HCT116 (cell line): Measurements from ENCODE around the gene CAPRIN2. TPM values are rescaled to one million over a fixed set of nuclear protein-coding genes. Genes with fewer than 3 reads are reported as not detected.

Experiments used
- ATAC-seq: fragments of 200-7000 bp; cut with Tn5 transposase; 2 replicates; pipeline ENCODE4 v1.9.1; 2020; ENCODE audit warnings: mild to moderate bottlenecking, moderate library complexity
- BruUV-seq: library from RNA; stranded (reverse); fragments of 400-500 nt; replicated peaks from 2 replicates; lab custom pipeline; 2021; lab: Mats Ljungman, UMichigan
- CTCF ChIA-PET: fragments of 300-600 bp; sonication (Branson Sonifier 250); formaldehyde crosslinking; loops from one replicate; lab custom pipeline; 2021; ENCODE audit warnings: antibody characterized with exemption; lab: Charles Lee
- POLR2A ChIA-PET: fragments of 300-600, 350-600 bp; sonication (Branson Sonifier 250); formaldehyde crosslinking; loops from one replicate; lab custom pipeline; 2021; ENCODE audit warnings: antibody characterized with exemption; lab: Charles Lee
- RAD21 ChIA-PET, 2 experiments: fragments of 300-600 bp; sonication (Branson Sonifier 250); formaldehyde crosslinking; loops; one replicate each; lab custom pipeline; 2023; ENCODE audit warnings: low total read pairs in 2 of 2; ENCODE audit not compliant: uncharacterized antibody in 2 of 2, unreplicated experiment in 2 of 2, low non-redundant PET in 1 of 2; lab: Charles Lee
- DNase-seq: peaks from one replicate; pipeline ENCODE4 v3.0.0-alpha.2; 2010; ENCODE audit warnings: low read depth, low spot score
- H2AFZ ChIP-seq: fragments of 200-600 bp; shearing (Covaris generic), sonication (generic); 2 replicates; pipeline ENCODE4 v1.6.1; 2017; ENCODE audit warnings: low read depth, mixed run types, mixed read lengths, antibody characterized with exemption, low read length; ENCODE audit not compliant: poor library complexity, severe bottlenecking
- H3K27ac ChIP-seq: 2 replicates; pipeline ENCODE4 v1.5.1; 2012; ENCODE audit warnings: low read depth, low read length
- H3K27me3 ChIP-seq: fragments of 200-600 bp; sonication (generic); 2 replicates; pipeline ENCODE4 v1.6.1; 2016; ENCODE audit warnings: mixed run types, low read length, mixed read lengths; ENCODE audit not compliant: insufficient read depth
- H3K36me3 ChIP-seq, 2 experiments: fragments of 200-500 bp in 1 of 2; fragments of 200-600 bp in 1 of 2; sonication (Bioruptor generic) in 1 of 2; sonication (generic) in 1 of 2; 2 replicates each; pipeline versions ENCODE4 v1.5.1 to v1.6.1; 2014 to 2016; ENCODE audit warnings: low read length in 2 of 2, inconsistent platforms in 1 of 2, mixed read lengths in 1 of 2, mixed run types in 1 of 2; ENCODE audit not compliant: insufficient read depth in 2 of 2, control insufficient read depth in 1 of 2
- H3K4me1 ChIP-seq, 2 experiments: fragments of 200-600 bp in 1 of 2; sonication (generic) in 1 of 2; 2 replicates each; pipeline versions ENCODE4 v1.5.1 to v1.6.1; 2012 to 2017; ENCODE audit warnings: low read length in 2 of 2, inconsistent platforms in 1 of 2, mild to moderate bottlenecking in 1 of 2, mixed read lengths in 1 of 2, mixed run types in 1 of 2, moderate library complexity in 1 of 2; ENCODE audit not compliant: insufficient read depth in 2 of 2, control insufficient read depth in 1 of 2
- H3K4me2 ChIP-seq: fragments of 200-600 bp; sonication (generic); 2 replicates; pipeline ENCODE4 v1.6.1; 2017; ENCODE audit warnings: mixed run types, low read length, mixed read lengths
- H3K4me3 ChIP-seq, 2 experiments: fragments of 200-600 bp in 1 of 2; sonication (generic) in 1 of 2; replicated peaks in 1 of 2; 2 replicates each; pipeline ENCODE4 v1.5.1; 2011 to 2016; ENCODE audit warnings: low read length in 2 of 2, control low read depth in 1 of 2, low read depth in 1 of 2, mild to moderate bottlenecking in 1 of 2, mixed read lengths in 1 of 2, mixed run types in 1 of 2
- H3K79me2 ChIP-seq: fragments of 200-600 bp; sonication (generic); 2 replicates; pipeline ENCODE4 v1.6.1; 2017; ENCODE audit warnings: mild to moderate bottlenecking, mixed run types, low read length, moderate library complexity, mixed read lengths; ENCODE audit not compliant: insufficient read depth
- H3K9ac ChIP-seq: fragments of 200-600 bp; sonication (generic); 2 replicates; pipeline ENCODE4 v1.6.1; 2016; ENCODE audit warnings: low read length, mixed read lengths
- H3K9me2 ChIP-seq: fragments of 200-600 bp; sonication (generic), shearing (Covaris generic); 2 replicates; pipeline ENCODE4 v1.6.1; 2017; ENCODE audit warnings: mixed run types, mild to moderate bottlenecking, moderate library complexity; ENCODE audit not compliant: insufficient read depth
- H3K9me3 ChIP-seq, 2 experiments: fragments of 200-500 bp in 1 of 2; fragments of 200-600 bp in 1 of 2; sonication (Bioruptor generic) in 1 of 2; sonication (generic) in 1 of 2; 2 replicates each; pipeline ENCODE4 v1.6.1; 2014 to 2017; ENCODE audit warnings: low read length in 2 of 2, mixed read lengths in 2 of 2, inconsistent platforms in 1 of 2, low read depth in 1 of 2, mild to moderate bottlenecking in 1 of 2, mixed run types in 1 of 2, moderate library complexity in 1 of 2; ENCODE audit not compliant: control insufficient read depth in 1 of 2, insufficient read depth in 1 of 2
- H4K20me1 ChIP-seq: fragments of 200-600 bp; sonication (generic), shearing (Covaris generic); 2 replicates; pipeline ENCODE4 v1.6.1; 2017; ENCODE audit warnings: mixed run types, mild to moderate bottlenecking, moderate library complexity; ENCODE audit not compliant: insufficient read depth
- ELF1 ChIP-seq: IDR thresholded peaks from 2 replicates; pipeline ENCODE4 v1.6.1; 2012; ENCODE audit warnings: low read depth, borderline replicate concordance
- EZH2 ChIP-seq: fragments of 200-600 bp; sonication (generic); IDR thresholded peaks from 2 replicates; pipeline ENCODE4 v1.6.1; 2017; ENCODE audit warnings: antibody characterized with exemption, mixed run types
- JUND ChIP-seq: IDR thresholded peaks from 2 replicates; pipeline ENCODE4 v1.6.1; 2012
- POLR2A ChIP-seq: IDR thresholded peaks from 2 replicates; pipeline ENCODE4 v1.7.0; 2011; ENCODE audit warnings: borderline replicate concordance; ENCODE audit not compliant: insufficient read depth, insufficient read length; ENCODE audit errors: extremely low read depth
- YY1 ChIP-seq: IDR thresholded peaks from 2 replicates; pipeline ENCODE4 v1.6.1; 2011; ENCODE audit warnings: low read length, low read depth, moderate library complexity, mild to moderate bottlenecking; ENCODE audit not compliant: insufficient replicate concordance; ENCODE audit errors: extremely low read depth
- ZNF274 ChIP-seq: fragments of 200-500 bp; sonication (Bioruptor generic); IDR thresholded peaks from 2 replicates; pipeline ENCODE4 v1.6.1; 2014; ENCODE audit warnings: mild to moderate bottlenecking, low read depth, low read length, inconsistent platforms
- intact Hi-C: fragments of 100-400 bp; cut with micrococcal nuclease; formaldehyde crosslinking; loops from 2 replicates; pipeline ENCODE4 v1.10.0; 2022
- total RNA-seq: library from RNA; stranded (reverse); gene quantifications from one replicate; pipeline ENCODE4 v1.2.1, GENCODE V29; 2021; ENCODE audit not compliant: unreplicated experiment
- TF ChIP-seq, protein P1 (sequence below): IDR thresholded peaks from 2 replicates; pipeline ENCODE4 v1.6.1; 2012
- TF ChIP-seq, protein P2 (sequence below), 3 experiments: fragments of 200-600 bp in 1 of 3; sonication (generic) in 1 of 3; IDR thresholded peaks in 2 of 3; conservative IDR thresholded peaks in 1 of 3; 2 replicates each; pipeline ENCODE4 v1.5.1; 2012 to 2017; ENCODE audit warnings: low read depth in 2 of 3, low read length in 2 of 3, antibody characterized with exemption in 1 of 3, borderline replicate concordance in 1 of 3, control low read depth in 1 of 3, mild to moderate bottlenecking in 1 of 3, mixed read lengths in 1 of 3, mixed run types in 1 of 3, moderate library complexity in 1 of 3; ENCODE audit not compliant: insufficient read depth in 1 of 3
- TF ChIP-seq, protein P3 (sequence below): IDR thresholded peaks from 2 replicates; pipeline ENCODE4 v1.6.1; 2012; ENCODE audit warnings: low read depth

CAPRIN2 gene
- total RNA-seq, 1 experiment from 2014 or later = 30.8 TPM

DNA sequence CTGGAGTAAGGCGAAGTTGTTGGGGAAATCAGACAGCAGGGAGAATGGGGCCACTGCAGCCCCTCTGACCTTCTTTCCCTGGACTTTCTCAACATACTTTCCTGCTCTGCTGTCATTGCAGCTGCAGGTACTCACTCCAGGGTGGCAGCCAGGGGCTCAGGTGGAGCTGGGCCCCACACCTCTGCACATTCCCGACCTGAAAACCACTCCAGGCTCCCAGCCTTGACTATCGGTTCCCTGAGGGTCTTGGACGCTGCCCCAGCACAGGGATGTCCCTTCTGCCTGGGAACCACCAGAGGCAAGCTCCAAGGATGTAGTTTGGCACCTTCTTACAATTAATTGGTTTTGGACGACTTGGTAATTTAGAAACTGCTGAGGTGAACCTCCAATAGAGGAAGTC is 24.8 kb upstream of the CAPRIN2 start:
- Histone ChIP-seq H3K9me3 (peaks cover 0 to 8% of the 10 kb centered on the region in 2 experiments; a peak in 1 of 4 replicates), H2AFZ (no peak overlapping the region), H3K4me3 (no peak overlapping the region), H3K4me2 (no peak overlapping the region), H3K27ac (no peak overlapping the region), H3K9ac (no peak overlapping the region)
- ChIA-PET POLR2A (no interaction called here), RAD21 (no interaction called here)
- no TSS peak for BruUV-seq
- TF ChIP-seq EZH2 = no peak
- TF ChIP-seq, protein P1, sequence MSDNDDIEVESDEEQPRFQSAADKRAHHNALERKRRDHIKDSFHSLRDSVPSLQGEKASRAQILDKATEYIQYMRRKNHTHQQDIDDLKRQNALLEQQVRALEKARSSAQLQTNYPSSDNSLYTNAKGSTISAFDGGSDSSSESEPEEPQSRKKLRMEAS = no peak
- TF ChIP-seq, protein P2, sequence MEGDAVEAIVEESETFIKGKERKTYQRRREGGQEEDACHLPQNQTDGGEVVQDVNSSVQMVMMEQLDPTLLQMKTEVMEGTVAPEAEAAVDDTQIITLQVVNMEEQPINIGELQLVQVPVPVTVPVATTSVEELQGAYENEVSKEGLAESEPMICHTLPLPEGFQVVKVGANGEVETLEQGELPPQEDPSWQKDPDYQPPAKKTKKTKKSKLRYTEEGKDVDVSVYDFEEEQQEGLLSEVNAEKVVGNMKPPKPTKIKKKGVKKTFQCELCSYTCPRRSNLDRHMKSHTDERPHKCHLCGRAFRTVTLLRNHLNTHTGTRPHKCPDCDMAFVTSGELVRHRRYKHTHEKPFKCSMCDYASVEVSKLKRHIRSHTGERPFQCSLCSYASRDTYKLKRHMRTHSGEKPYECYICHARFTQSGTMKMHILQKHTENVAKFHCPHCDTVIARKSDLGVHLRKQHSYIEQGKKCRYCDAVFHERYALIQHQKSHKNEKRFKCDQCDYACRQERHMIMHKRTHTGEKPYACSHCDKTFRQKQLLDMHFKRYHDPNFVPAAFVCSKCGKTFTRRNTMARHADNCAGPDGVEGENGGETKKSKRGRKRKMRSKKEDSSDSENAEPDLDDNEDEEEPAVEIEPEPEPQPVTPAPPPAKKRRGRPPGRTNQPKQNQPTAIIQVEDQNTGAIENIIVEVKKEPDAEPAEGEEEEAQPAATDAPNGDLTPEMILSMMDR (IDR thresholded peaks at IDR 0.05 in 2 of 3, conservative IDR thresholded peaks at IDR 0.05 in 1 of 3; ENCODE audit: borderline replicate concordance in 1 of 3, insufficient read depth in 1 of 3, low read depth in 2 of 3, low read length in 2 of 3) = no peak
- no peak for TF ChIP-seq ELF1
- no peak for TF ChIP-seq YY1
- no peak for TF ChIP-seq POLR2A
- TF ChIP-seq JUND = no peak
- TF ChIP-seq, all 23 proteins: peak for 0
- no peak for ATAC-seq
- Histone ChIP-seq H3K79me2 (no peaks in the 10 kb centered on the region), H3K36me3 (no peaks in the 10 kb centered on the region), H4K20me1 (no peaks in the 10 kb centered on the region), H3K27me3 (no peaks in the 10 kb centered on the region), H3K4me1 (no peaks in the 10 kb centered on the region), H3K9me2 (no peaks in the 10 kb centered on the region)
- intact Hi-C loops = no loop called here
- DNase-seq = no peak
- CTCF ChIA-PET = no interaction called here

DNA sequence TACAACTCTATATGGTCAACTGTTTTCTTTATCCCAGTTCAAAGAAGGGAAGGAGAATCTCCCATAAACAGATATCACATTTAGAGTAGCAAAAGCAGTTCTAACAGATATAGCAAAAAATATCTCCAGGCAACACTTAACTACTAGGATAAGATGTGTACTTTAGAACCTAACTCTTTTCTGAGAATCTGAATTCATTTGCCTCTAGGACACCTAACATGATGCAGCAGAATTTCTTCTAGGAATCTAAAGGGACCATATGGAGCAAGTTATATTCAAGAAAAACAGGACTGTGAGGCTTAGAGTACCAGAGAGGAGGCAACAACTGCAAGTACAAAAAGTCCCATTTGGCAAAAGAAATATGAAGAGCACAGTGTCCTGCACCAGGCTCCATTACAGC is 24.4 kb upstream of the CAPRIN2 start:
- POLR2A ChIA-PET = no interaction called here
- BruUV-seq = no TSS peak
- Histone ChIP-seq H4K20me1 (no peaks in the 10 kb centered on the region), H3K9ac (no peak overlapping the region), H3K27me3 (no peaks in the 10 kb centered on the region), H3K4me1 (no peaks in the 10 kb centered on the region), H3K4me3 (no peak overlapping the region), H3K27ac (no peak overlapping the region), H3K36me3 (no peaks in the 10 kb centered on the region), H3K9me2 (no peaks in the 10 kb centered on the region), H3K4me2 (no peak overlapping the region), H3K9me3 (peaks cover 3 to 8% of the 10 kb centered on the region in 2 experiments; a peak in 2 of 4 replicates), H2AFZ (no peak overlapping the region), H3K79me2 (no peaks in the 10 kb centered on the region)
- DNase-seq = no peak
- TF ChIP-seq, protein P3, sequence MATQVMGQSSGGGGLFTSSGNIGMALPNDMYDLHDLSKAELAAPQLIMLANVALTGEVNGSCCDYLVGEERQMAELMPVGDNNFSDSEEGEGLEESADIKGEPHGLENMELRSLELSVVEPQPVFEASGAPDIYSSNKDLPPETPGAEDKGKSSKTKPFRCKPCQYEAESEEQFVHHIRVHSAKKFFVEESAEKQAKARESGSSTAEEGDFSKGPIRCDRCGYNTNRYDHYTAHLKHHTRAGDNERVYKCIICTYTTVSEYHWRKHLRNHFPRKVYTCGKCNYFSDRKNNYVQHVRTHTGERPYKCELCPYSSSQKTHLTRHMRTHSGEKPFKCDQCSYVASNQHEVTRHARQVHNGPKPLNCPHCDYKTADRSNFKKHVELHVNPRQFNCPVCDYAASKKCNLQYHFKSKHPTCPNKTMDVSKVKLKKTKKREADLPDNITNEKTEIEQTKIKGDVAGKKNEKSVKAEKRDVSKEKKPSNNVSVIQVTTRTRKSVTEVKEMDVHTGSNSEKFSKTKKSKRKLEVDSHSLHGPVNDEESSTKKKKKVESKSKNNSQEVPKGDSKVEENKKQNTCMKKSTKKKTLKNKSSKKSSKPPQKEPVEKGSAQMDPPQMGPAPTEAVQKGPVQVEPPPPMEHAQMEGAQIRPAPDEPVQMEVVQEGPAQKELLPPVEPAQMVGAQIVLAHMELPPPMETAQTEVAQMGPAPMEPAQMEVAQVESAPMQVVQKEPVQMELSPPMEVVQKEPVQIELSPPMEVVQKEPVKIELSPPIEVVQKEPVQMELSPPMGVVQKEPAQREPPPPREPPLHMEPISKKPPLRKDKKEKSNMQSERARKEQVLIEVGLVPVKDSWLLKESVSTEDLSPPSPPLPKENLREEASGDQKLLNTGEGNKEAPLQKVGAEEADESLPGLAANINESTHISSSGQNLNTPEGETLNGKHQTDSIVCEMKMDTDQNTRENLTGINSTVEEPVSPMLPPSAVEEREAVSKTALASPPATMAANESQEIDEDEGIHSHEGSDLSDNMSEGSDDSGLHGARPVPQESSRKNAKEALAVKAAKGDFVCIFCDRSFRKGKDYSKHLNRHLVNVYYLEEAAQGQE = no peak
- TF ChIP-seq, protein P2 (IDR thresholded peaks at IDR 0.05 in 2 of 3, conservative IDR thresholded peaks at IDR 0.05 in 1 of 3; ENCODE audit: borderline replicate concordance in 1 of 3, insufficient read depth in 1 of 3, low read depth in 2 of 3, low read length in 2 of 3) = no peak
- TF ChIP-seq ZNF274 = no peak
- CTCF ChIA-PET = no interaction called here
- ATAC-seq = no peak
- intact Hi-C loops = no loop called here
- RAD21 ChIA-PET = no interaction called here
